ENCODE results near the gene ELOVL3. TPM values are rescaled to one million over a fixed set of nuclear protein-coding genes. Genes with fewer than 3 reads are reported as not detected.
A peak's percentile ranks its signal among the peaks of the same experiment; 100 is the strongest.

Gene ELOVL3
- total and polyA plus RNA-seq, 2 experiments from 2014 or later = 0.59 TPM; not detected in 1

DNA sequence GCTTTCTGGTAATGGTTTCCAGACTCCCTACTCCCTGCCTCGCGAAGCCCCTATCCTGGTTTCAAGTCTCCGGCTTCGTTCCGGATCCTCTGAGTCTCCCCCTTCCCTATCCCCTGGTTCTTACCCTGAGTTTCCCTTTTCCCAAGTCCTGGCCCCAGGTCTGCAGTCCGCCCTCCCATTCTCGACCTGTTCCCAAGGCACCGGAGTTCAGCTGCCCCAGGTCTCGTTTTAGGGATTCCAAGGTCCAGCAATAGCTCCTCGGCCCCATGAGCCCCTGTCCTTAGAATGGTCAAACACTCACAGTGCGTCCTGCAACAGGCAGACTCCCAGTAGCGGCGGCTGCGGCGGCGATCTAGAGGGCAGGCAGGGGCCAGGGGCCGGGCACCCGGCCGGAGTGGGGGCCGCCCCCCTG lies 14.9 kb downstream of the ELOVL3 start:
- H3K36me3 ChIP-seq (ENCODE audit: insufficient read depth) = no peaks in the 10 kb centered on the region
- peaks cover 17% of the 10 kb centered on the region for H3K4me1 Mint-ChIP-seq
- H3K4me3 ChIP-seq = peak overlapping the region; percentile 77
- H3K27ac ChIP-seq (ENCODE audit: low read depth) = no peak overlapping the region
- no peak overlapping the region for H3K27ac Mint-ChIP-seq
- no peak for DNase-seq (ENCODE audit: low spot score)
- peak overlapping the region; percentile 98 for H3K4me2 ChIP-seq
- no peaks in the 10 kb centered on the region for H3F3A ChIP-seq (replicated peaks; ENCODE audit: low read depth)
- H3K27me3 Mint-ChIP-seq (ENCODE audit: insufficient read depth, low read depth, poor library complexity) = peaks cover 65% of the 10 kb centered on the region
- H3K79me2 ChIP-seq (replicated peaks; ENCODE audit: insufficient read depth) = peaks cover 3% of the 10 kb centered on the region
- H3K36me3 Mint-ChIP-seq (ENCODE audit: low read depth) = no peaks in the 10 kb centered on the region; the same call in 2 of the 3 replicates
- peaks cover 80% of the 10 kb centered on the region for H3K27me3 ChIP-seq (ENCODE audit: insufficient read depth)
- H4K20me1 ChIP-seq (replicated peaks; ENCODE audit: insufficient read depth) = peaks cover 2% of the 10 kb centered on the region
- H3K9me3 Mint-ChIP-seq = no peaks in the 10 kb centered on the region; the same call in 2 of the 3 replicates
- peak; percentile 50 for TF ChIP-seq EZH2 (IDR thresholded peaks at IDR 0.05; ENCODE audit: low read depth, unreplicated experiment)
- no peak for TF ChIP-seq STAT1 (IDR thresholded peaks at IDR 0.05; ENCODE audit: unreplicated experiment)
- peaks cover 1% of the 10 kb centered on the region; the same call in 1 of the 2 replicates for H3K4me1 ChIP-seq (ENCODE audit: insufficient read depth)
- peak; percentile 17 for ATAC-seq
- peak overlapping the region; percentile 80 for H3K4me3 Mint-ChIP-seq
- H3K9me2 ChIP-seq (ENCODE audit: insufficient read depth) = no peaks in the 10 kb centered on the region
- H2AFZ ChIP-seq = peak overlapping the region; percentile 100

DNA sequence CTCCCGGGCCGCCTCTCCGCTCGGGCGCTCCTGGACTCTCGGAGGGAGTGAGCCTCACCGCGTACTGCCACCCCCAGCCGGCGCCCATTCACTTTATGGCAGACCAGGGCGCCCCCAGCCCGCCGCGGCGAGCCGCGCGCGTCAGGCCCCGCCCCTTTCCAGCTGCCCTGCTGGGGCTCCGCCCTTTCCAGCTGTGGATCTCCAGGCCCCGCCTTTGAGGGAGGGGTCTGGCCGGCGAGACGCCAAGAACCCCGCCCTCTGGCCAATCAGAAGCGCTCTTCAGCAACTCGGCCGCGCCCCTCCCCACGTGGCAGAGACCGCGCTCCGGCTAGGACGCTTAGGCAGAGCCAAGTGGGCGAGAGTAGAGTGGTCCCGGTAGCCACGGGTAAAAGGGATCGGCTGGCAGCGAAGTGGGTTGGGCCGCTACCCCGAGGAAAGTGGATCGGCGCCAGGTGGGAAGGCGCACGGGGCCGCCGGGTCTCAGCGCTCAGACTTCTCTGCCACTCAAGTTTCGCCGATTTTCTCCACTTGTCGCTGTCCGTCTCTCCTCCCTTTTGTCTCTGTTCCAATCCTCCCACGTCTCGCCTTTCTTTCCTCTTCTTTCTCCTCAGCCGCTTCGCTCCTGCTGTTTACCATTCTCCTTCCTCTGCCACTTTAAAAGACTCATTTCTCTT lies 15.5 kb downstream of the ELOVL3 start, which contains the start of gene PITX3:
PITX3 (minus strand) TSS at position 69 of the 674 bp plus-strand sequence. CDS start 9,432 bp downstream, outside the sequence.
- TF ChIP-seq CTCF (conservative IDR thresholded peaks at IDR 0.05; ENCODE audit: low read depth in 2 of 2) (peak in 1 of 2 experiments; percentile 8; a peak in 2 of 4 replicates), POLR2AphosphoS5 (IDR thresholded peaks at IDR 0.05; ENCODE audit: low read depth) (peak; percentile 31; the same call in 1 of the 2 replicates), EZH2 (IDR thresholded peaks at IDR 0.05; ENCODE audit: low read depth, unreplicated experiment) (no peak)
- Mint-ChIP-seq H3K36me3 (ENCODE audit: low read depth) (no peaks in the 10 kb centered on the region; the same call in 2 of the 3 replicates), H3K4me3 (peak within 1 kb of the TSS; percentile 80), H3K4me1 (peaks cover 22% of the 10 kb centered on the region), H3K27me3 (ENCODE audit: insufficient read depth, low read depth, poor library complexity) (peaks cover 64% of the 10 kb centered on the region), H3K9me3 (no peaks in the 10 kb centered on the region; the same call in 2 of the 3 replicates), H3K27ac (no peak within 1 kb of the TSS)
- no peaks in the 10 kb centered on the region for H3K9me2 ChIP-seq (ENCODE audit: insufficient read depth)
- peak within 1 kb of the TSS; percentile 77 for H3K4me3 ChIP-seq
- H3K27me3 ChIP-seq (ENCODE audit: insufficient read depth) = peaks cover 75% of the 10 kb centered on the region
- H3K4me1 ChIP-seq (ENCODE audit: insufficient read depth) = peaks cover 6% of the 10 kb centered on the region
- H4K20me1 ChIP-seq (replicated peaks; ENCODE audit: insufficient read depth) = peaks cover 7% of the 10 kb centered on the region
- H2AFZ ChIP-seq = peak within 1 kb of the TSS; percentile 100
- H3K27ac ChIP-seq (ENCODE audit: low read depth) = no peak within 1 kb of the TSS
- peak within 1 kb of the TSS; percentile 98 for H3K4me2 ChIP-seq
- no peaks in the 10 kb centered on the region for H3K36me3 ChIP-seq (ENCODE audit: insufficient read depth)
- peak; percentile 60 for ATAC-seq
- H3K79me2 ChIP-seq (replicated peaks; ENCODE audit: insufficient read depth) = peaks cover 9% of the 10 kb centered on the region
- peak; percentile 98 for DNase-seq (ENCODE audit: low spot score)
- no peaks in the 10 kb centered on the region for H3F3A ChIP-seq (replicated peaks; ENCODE audit: low read depth)

DNA sequence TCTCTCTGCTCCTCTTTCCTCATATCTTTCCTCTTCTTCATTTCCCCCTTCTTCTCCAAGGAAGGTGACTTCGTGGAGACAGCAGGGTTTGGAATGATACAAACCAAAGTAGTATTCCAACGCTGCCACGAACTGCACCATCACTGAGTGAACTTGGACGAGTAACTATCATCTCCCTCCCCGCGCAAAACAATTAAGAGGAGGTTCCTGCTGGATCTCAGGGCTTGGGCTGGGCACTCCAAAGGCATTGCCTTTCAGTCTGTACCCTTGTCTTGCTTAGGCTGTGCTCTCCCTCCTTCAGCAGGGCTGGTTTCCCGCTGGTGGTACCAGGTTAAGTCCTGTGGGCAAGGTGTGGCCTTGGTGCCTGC lies 16.0 kb downstream of the ELOVL3 start:
- no peaks in the 10 kb centered on the region for H3K36me3 ChIP-seq (ENCODE audit: insufficient read depth)
- H2AFZ ChIP-seq = peak overlapping the region; percentile 100
- no peak overlapping the region for H3K27ac Mint-ChIP-seq
- H4K20me1 ChIP-seq (replicated peaks; ENCODE audit: insufficient read depth) = peaks cover 13% of the 10 kb centered on the region
- H3K4me3 Mint-ChIP-seq = peak overlapping the region; percentile 75
- TF ChIP-seq POLR2AphosphoS5 (IDR thresholded peaks at IDR 0.05; ENCODE audit: low read depth) = no peak
- peak; percentile 46 for TF ChIP-seq EZH2 (IDR thresholded peaks at IDR 0.05; ENCODE audit: low read depth, unreplicated experiment)
- no peak for TF ChIP-seq ZNF331 (CRISPR knock-in tag; IDR thresholded peaks at IDR 0.05; ENCODE audit: low read depth)
- no peak for TF ChIP-seq STAT1 (IDR thresholded peaks at IDR 0.05; ENCODE audit: unreplicated experiment)
- TF ChIP-seq ETS1 (IDR thresholded peaks at IDR 0.05) = no peak
- H3K4me3 ChIP-seq = peak overlapping the region; percentile 77
- H3K4me1 Mint-ChIP-seq = peaks cover 26% of the 10 kb centered on the region
- no peaks in the 10 kb centered on the region for H3K9me2 ChIP-seq (ENCODE audit: insufficient read depth)
- no peak overlapping the region for H3K27ac ChIP-seq (ENCODE audit: low read depth)
- peaks cover 70% of the 10 kb centered on the region for H3K27me3 ChIP-seq (ENCODE audit: insufficient read depth)
- peaks cover 62% of the 10 kb centered on the region for H3K27me3 Mint-ChIP-seq (ENCODE audit: insufficient read depth, low read depth, poor library complexity)
- no peaks in the 10 kb centered on the region; the same call in 2 of the 3 replicates for H3K36me3 Mint-ChIP-seq (ENCODE audit: low read depth)
- DNase-seq (ENCODE audit: low spot score) (peak; percentile 20), ATAC-seq (no peak)
- peak overlapping the region; percentile 98 for H3K4me2 ChIP-seq
- H3K4me1 ChIP-seq (ENCODE audit: insufficient read depth) = peaks cover 12% of the 10 kb centered on the region
- H3K79me2 ChIP-seq (replicated peaks; ENCODE audit: insufficient read depth) = peaks cover 14% of the 10 kb centered on the region
- no peaks in the 10 kb centered on the region for H3F3A ChIP-seq (replicated peaks; ENCODE audit: low read depth)
- H3K9me3 Mint-ChIP-seq = no peaks in the 10 kb centered on the region; the same call in 2 of the 3 replicates

Measured in GM23338 (cell line).